ENCODE measurements around the gene ANXA7.

DNA sequence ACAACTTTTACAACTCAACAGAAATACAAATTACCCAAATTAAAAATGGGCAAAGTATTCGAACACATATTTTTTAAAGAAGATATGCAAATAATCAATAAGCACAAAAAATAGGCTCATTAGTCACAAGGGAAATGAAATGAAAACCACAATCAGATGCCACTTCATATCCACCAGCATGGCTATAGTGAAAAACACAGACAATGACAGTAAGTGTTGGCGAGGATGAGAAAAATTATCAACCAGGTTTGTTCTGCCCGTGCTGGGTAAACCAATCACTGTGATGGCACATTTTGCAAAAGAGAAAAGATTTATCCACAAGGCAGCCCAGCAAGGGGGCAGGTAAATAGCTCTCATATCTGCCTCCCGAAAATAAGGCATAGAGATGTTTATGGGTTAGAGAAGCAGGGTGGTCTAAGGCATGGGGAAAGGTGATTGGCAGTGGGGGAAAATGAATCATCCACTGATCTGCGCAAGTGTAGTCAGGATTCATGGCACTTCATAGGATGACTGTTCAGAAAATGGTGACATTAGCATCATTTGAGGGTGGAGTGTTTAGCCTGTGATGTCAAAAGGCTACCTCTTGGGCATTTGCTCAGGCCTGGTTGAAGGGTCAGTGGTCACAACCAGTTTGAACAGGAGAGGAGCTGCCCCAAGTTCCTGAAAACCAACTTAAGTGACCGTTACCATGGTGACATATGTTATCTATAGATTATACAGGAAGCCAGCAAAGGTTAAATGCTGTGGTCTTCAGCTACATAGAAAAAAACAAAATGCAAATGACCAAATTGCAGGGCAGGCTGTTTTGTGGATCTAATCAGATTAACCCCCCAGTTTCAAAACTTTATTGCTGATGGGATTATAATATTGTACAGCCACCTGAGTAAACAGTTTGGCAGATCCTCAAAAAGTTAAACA, 47.2 kb downstream of the ANXA7 start:
- no peak for TF ChIP-seq POLR2A (IDR thresholded peaks at IDR 0.05; ENCODE audit: low read length)
- no peak for TF ChIP-seq GATA1 (IDR thresholded peaks at IDR 0.05; ENCODE audit: low read depth, low read length)

All from erythroblast (primary cell).